GM18517 (cell line): ENCODE data around the gene GPC6.

ENCODE experiments used
- ATAC-seq: cut with Tn5 transposase; IDR thresholded peaks from one replicate; pipeline ENCODE4 v1.9.1; 2021; ENCODE audit warnings: mild to moderate bottlenecking, moderate library complexity; ENCODE audit not compliant: unreplicated experiment

The GPC6 gene

GRCh38 chr13:93554514-93554913 is 327.9 kb downstream of the GPC6 start:
- ATAC-seq: no peak

GRCh38 chr13:93558637-93559036 is 332.0 kb downstream of the GPC6 start:
- no peak for ATAC-seq

GRCh38 chr13:93559718-93560117 is 333.1 kb downstream of the GPC6 start:
- no peak for ATAC-seq

- ATAC-seq: no peak
These were observed 335.1 kb downstream of the GPC6 start for GRCh38 chr13:93561576-93562225.

GRCh38 chr13:93562676-93563075 is 336.1 kb downstream of the GPC6 start:
- ATAC-seq: no peak

DNA sequence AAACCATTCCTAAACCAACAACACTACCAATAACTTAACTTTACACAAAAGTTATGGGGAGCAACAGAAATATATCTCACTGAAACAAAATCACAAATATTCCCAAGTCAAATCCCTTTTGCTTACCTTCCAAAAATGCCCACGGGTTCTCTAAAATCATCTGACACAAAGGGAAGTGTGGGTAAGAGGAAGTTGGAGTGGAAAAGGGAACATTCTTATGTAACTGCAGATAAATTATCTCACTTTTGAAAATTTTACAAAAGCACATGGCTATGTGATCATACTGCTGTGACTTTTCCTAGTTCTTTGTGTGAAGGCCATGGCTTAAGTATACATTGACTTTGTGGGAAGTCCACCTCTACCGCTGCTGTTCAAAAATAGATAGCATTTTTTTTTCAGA is 350.5 kb downstream of the GPC6 start:
- ATAC-seq: no peak

DNA sequence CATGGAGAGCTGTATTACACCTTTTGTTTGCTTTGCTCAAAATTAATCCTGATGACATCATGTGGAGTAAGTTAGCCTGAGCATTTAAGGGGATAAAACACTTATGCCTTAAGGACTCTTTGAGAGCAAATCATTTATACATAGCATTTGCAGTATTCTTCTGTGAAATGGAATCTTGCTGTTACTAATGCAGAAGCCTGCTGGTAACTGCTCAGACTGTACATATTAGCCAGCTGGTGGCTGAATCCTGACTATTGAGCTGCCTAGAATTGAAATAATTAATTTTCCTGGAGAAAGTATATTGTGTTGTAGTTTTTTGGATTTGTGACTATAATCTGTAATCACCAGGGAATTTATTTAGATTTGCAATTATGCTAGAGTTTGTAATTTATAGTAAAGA is 363.2 kb downstream of the GPC6 start:
- ATAC-seq: no peak

- no peak for ATAC-seq
These were observed 376.4 kb downstream of the GPC6 start for GRCh38 chr13:93603043-93603442.

DNA sequence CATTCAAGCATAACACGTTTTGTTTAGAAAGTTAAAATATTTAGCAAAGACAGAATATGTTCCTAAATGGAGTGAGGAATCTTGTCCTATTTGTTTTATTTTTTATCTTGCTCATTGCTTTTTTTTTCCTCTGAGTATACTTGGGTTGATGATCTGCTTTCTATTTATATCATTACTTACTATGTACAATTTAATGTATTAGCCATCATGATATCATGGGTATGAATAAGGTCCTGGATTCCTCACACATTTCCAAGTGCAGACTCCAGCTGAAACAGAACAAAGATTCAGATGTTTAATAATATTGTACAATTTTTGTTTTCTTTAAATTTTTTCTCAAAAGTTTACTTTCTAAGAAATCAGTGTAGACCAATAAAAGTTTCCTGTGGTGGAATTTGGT is 388.2 kb downstream of the GPC6 start:
- no peak for ATAC-seq

DNA sequence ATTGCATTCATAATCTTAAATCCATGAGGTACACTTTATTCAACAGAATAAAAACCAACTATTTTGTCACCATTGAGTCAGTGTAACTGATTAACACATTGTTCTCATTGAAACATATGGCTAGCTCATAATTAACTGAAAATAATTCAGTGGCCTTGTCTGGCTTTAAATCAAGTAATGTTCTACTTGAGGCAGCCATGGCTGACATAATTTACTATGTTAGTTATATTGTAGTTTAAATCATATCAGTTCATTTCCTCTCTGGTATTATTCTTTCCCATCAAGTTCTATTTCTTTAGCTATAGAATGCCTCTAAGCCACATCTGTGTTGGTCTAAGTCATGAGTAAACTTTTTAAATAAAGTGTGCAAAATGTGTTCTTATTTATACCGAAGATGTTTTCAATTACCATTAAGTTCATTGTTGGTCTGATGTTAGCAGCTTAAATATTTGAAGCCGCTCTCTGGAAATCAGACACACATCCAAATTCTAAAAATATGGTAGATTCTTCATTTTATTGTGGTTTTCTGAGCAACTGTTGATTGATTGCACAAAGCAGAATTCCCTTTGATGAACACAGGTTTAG is 393.7 kb downstream of the GPC6 start:
- no peak for ATAC-seq

GRCh38 chr13:93621051-93621450 is 394.4 kb downstream of the GPC6 start:
- ATAC-seq: no peak

DNA sequence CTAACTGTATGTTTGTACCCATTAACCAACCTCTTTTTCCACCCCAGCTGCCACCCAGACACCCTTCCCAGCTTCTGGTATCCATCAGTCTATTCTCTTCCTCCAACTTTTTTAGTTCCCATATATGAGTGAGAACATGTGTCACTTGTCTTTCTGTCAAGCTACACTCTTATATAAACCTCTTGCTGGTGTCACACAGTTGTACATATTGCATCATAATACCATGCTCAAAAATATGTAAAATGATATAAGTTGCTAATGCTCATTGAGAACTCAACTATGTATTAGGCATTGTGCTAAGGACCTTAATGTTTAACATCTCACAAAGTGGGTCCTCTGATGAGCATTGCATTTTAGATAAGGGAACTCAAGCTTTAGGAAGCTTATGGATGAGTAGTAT is 395.4 kb downstream of the GPC6 start:
- ATAC-seq: no peak

GRCh38 chr13:93624311-93624777 is 397.7 kb downstream of the GPC6 start:
- no peak for ATAC-seq

- no peak for ATAC-seq
These were observed 398.9 kb downstream of the GPC6 start for GRCh38 chr13:93625536-93625935.

DNA sequence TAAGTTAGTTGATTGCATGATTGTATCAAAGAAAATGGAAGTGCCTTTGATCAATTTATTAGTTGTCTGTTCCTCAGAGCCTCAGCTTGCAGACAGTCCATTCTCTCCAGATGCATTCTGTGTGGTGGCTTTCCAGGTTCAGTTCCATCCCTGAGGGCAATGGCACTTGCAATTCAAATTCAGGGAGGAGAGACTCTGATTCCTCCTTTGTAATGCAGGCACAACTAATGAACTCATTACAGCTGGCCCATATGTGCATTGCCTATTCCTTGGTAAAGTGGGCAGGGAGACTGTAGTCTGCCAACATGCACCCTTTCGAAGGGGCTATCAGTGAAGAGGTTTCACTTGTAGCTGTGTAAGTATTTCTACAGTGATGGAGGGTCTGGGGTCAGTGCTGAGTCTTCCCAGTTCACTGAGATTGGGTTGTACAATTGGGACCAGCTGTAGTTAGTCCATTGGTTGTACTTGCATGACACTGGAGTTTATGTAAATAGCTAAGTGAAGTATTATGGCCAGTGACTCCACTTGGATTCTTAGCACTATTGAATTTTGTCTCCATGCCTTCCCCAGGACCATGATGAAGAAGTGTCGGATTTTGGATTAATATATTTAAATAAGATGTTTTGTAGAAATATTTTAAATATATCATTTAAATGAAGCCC is 401.7 kb downstream of the GPC6 start:
- no peak for ATAC-seq

DNA sequence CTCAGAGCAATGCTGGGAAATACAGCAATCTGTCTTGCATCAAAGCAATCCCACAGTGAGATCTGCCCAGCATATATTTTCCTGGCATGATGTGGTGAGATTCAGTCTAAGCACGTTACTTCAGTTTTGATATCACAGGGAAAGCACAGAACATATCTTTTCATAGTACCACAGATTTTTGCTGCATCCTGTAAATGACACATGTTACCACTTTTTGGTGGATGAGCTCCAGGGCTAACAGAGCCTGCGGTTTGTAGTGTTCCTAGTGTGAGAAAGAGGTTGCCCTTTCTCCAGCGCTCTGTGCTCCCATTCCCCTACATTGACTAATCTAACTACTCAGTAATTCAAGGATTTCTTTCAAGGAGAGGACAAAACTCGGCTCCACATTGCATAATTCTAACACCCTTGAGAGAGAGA is 409.0 kb downstream of the GPC6 start:
- ATAC-seq: no peak

GRCh38 chr13:93637852-93638251 is 411.2 kb downstream of the GPC6 start:
- no peak for ATAC-seq

- ATAC-seq: no peak
These were observed 413.8 kb downstream of the GPC6 start for GRCh38 chr13:93640452-93640851.

DNA sequence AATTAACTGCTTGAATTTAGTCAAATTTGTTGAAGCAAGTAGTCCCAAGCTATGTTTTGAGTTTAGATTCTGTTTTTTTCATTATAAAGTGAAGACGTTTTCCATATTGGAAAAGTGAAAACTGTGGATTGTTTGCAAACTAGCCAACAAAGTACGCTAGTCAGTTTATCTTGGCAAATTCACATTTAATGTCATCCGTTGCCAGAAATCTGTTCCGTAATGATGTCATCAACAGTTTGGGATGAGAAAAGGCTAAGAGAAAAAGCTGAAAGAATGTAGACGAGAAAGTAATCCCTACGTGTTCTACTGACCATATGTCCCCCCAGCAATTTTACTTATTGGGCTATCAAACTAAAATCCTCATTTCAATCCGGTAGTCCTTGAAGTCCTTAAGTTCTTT is 419.6 kb downstream of the GPC6 start:
- ATAC-seq: no peak

- ATAC-seq: no peak
These were observed 422.9 kb downstream of the GPC6 start for GRCh38 chr13:93649496-93649895.

DNA sequence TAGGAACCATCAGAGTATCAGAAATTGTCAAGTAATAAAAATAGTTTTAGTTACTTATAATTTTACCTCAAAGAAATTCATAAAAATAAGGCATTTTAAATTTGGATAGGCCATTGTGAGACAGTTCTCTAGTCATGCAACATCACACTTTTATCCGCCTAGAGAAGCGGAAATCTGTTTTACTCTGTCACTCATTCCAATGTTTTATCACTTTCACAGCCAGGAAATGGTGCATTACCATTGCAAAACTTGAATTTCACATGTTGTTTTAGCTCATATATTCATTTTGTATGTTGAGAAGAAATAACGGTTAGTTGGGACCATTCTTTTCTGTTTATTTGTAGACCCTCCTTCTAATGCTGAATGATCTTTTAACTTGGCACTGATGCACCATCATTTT is 427.2 kb downstream of the GPC6 start:
- no peak for ATAC-seq

DNA sequence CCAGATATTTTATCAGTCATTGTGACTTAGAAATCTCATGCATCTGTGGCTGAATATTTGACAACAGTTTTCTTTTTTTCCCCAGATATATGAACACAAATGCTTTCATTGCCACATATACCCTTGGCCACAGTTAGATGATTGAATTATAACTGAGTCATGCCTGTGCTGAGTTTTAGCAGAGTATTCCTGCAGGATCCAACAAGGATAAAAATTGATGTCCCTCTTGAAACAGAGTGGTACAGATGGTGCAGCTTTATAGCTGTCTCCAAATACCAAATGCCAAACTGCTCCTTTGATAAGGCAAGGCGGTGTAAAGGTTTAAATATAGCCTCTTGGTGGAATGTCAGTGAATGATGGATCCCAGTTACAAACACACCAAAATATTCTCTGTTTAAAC is 428.5 kb downstream of the GPC6 start:
- ATAC-seq: no peak
